Prostate gland (tissue), 2 donors: ENCODE results near the gene TMEM26. TPM values are rescaled to one million over a fixed set of nuclear protein-coding genes. Genes with fewer than 3 reads are reported as not detected.

Experiments
- DNase-seq: peaks from one replicate; pipeline ENCODE4 v3.0.0-alpha.2; 2019; ENCODE audit warnings: low spot score
- H3K27ac ChIP-seq, 2 donors: fragments of 200-600 bp; sonication (generic); 2 replicates each; pipeline ENCODE4 v1.5.1; 2017 to 2019
- H3K27me3 ChIP-seq: fragments of 200-600 bp; sonication (generic); replicated peaks from 2 replicates; pipeline ENCODE4 v1.5.1; 2019; ENCODE audit not compliant: insufficient read depth
- H3K36me3 ChIP-seq, 2 donors: fragments of 200-600 bp; sonication (generic); 1 replicate in 1 of 2; 2 replicates in 1 of 2; pipeline versions ENCODE4 v1.5.1 to v1.8.1; 2017 to 2019
- H3K4me1 ChIP-seq: fragments of 200-600 bp; sonication (generic); replicated peaks from 2 replicates; pipeline ENCODE4 v1.5.1; 2019
- H3K4me3 ChIP-seq, 2 donors: fragments of 200-600 bp; sonication (generic); 2 replicates each; pipeline ENCODE4 v1.5.1; 2017 to 2019
- H3K9me3 ChIP-seq: fragments of 200-600 bp; sonication (generic); 2 replicates; pipeline ENCODE4 v1.5.1; 2017
- POLR2A ChIP-seq: fragments of 450-650 bp; IDR thresholded peaks from one replicate; pipeline ENCODE4 v1.6.1; 2016; ENCODE audit warnings: antibody characterized with exemption, mild to moderate bottlenecking
- POLR2AphosphoS5 ChIP-seq: sonication (generic); formaldehyde crosslinking; IDR thresholded peaks from one replicate; pipeline ENCODE4 v1.6.1; 2017; ENCODE audit warnings: antibody characterized with exemption
- WGBS: methylation state at CpG from one replicate; pipeline ENCODE4 v1.1.5; 2018; 5-methylcytosine and 5-hydroxymethylcytosine counted together
- intact Hi-C: fragments of 100-400 bp; cut with DNase I; formaldehyde crosslinking; loops from one replicate; pipeline ENCODE4 v1.14.2; 2022
- total RNA-seq, 2 donors: library from RNA; depleted of rRNA; stranded (reverse); fragments of >200 nt; gene quantifications; one replicate each; pipeline ENCODE4 v1.1.0, GENCODE V29; 2016
- TF ChIP-seq, protein P1 (sequence below), 4 experiments: fragments of 200-600 bp in 2 of 4; fragments of 450-650 bp in 2 of 4; sonication (generic) in 2 of 4; IDR thresholded peaks; 1 replicate in 3 of 4; 2 replicates in 1 of 4; pipeline ENCODE4 v1.5.1; 2016 to 2019; ENCODE audit warnings: antibody characterized with exemption in 4 of 4, mild to moderate bottlenecking in 2 of 4, moderate library complexity in 2 of 4

Gene TMEM26
- total RNA-seq, 2 donors from 2014 or later, result 3.7 to 11.6 TPM

DNA sequence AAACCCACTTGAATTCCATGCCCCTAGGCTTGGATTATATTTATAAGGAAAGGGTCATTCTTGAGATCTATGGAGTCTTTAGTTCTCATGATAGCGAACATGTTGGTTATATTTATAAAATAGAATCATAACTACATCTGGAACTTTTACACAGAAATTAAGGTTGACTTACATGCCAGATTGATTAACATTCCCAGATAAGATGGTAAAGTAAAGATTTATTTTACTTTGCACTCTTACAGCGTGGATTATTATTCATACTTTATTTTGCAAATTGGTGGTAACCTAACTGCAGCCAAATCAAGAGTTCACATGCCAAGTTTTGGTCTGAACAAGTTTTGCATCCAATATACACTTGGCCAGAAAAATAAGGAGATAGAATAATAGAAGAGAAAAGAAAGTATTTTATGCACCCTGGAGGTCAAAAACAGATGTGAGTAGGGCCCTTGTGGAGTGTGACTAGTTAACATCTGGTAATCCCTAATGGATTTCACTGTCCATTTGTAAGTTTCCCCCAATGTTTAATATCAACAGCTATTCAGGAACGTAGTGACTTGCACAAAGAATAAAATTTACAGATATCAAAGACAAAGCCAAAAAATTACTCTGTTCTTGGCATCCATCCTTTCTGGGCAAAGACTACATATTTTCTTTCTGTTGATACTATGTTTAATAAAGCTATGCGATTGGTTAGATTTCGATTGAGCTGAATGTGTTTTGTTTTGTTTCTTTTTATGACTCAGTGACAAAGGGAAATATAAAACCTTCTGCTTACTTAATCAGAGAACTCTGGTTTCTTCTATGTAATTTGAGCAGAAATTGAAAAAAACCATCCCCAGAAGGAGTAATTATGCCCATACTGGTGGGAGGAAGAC is 10.1 kb upstream of the TMEM26 start:
- intact Hi-C loops, result no loop called here
- WGBS, result 15% methylated on average over 5 of the region's 5 CpGs
- no peak for TF ChIP-seq POLR2A
- TF ChIP-seq, protein P1, sequence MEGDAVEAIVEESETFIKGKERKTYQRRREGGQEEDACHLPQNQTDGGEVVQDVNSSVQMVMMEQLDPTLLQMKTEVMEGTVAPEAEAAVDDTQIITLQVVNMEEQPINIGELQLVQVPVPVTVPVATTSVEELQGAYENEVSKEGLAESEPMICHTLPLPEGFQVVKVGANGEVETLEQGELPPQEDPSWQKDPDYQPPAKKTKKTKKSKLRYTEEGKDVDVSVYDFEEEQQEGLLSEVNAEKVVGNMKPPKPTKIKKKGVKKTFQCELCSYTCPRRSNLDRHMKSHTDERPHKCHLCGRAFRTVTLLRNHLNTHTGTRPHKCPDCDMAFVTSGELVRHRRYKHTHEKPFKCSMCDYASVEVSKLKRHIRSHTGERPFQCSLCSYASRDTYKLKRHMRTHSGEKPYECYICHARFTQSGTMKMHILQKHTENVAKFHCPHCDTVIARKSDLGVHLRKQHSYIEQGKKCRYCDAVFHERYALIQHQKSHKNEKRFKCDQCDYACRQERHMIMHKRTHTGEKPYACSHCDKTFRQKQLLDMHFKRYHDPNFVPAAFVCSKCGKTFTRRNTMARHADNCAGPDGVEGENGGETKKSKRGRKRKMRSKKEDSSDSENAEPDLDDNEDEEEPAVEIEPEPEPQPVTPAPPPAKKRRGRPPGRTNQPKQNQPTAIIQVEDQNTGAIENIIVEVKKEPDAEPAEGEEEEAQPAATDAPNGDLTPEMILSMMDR (IDR thresholded peaks at IDR 0.05), result no peak
- no peak for TF ChIP-seq POLR2AphosphoS5

DNA sequence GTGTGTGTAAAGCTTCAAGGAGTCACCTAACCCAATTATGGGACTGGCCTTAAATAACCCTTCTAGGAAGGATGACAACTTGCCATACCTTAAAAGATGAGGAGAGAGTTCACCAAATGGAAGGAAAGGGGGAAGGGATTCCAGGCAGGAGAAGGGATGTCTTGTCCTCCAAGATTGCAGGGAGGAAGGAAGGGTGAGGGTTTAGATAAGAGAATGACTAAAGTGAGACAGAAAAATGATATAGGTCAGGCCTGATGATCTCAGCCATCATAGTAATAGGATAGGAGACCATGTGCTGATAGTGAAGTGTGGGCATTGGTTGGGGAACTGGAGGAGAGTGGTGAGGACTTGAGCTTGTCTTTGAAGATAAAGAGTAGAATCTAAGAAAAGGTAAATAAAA is 7.7 kb upstream of the TMEM26 start:
- H3K36me3 ChIP-seq, result no peaks in the 10 kb centered on the region
- peaks cover 3% of the 10 kb centered on the region for H3K4me1 ChIP-seq
- H3K27ac ChIP-seq, result no peak overlapping the region
- intact Hi-C loops, result no loop called here
- no peak overlapping the region for H3K4me3 ChIP-seq
- TF ChIP-seq POLR2AphosphoS5 (no peak), POLR2A (no peak)
- TF ChIP-seq, protein P1 (IDR thresholded peaks at IDR 0.05), result no peak
- H3K27me3 ChIP-seq, result no peaks in the 10 kb centered on the region
- DNase-seq, result no peak
- H3K9me3 ChIP-seq, result no peaks in the 10 kb centered on the region

More for the DNA sequence above, 10.1 kb upstream of the TMEM26 start:
- H3K27ac ChIP-seq, result no peak overlapping the region
- DNase-seq, result no peak
- no peaks in the 10 kb centered on the region for H3K27me3 ChIP-seq
- H3K4me1 ChIP-seq, result peaks cover 3% of the 10 kb centered on the region
- H3K4me3 ChIP-seq, result no peak overlapping the region
- no peaks in the 10 kb centered on the region for H3K36me3 ChIP-seq
- H3K9me3 ChIP-seq, result no peaks in the 10 kb centered on the region

DNA sequence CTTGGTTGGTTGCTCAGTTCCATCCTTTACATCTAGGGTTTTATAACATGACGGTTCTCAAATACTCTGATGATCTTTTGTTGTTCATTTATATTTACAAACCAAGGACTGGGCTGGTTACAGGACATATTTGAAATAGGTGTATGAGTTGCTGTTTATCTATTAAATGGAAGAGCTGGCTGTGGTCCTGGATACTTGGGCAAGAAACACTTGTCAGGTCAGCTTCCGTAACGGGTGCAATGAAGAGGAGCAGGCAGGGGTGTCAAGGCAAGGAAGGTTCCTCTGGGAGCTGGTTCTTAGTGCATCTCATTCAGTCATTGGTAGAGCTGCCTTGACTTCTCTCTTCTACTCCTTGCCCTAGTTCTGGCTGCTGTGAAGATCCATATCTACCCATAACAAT is 4.8 kb upstream of the TMEM26 start:
- DNase-seq, result no peak
- H3K27me3 ChIP-seq, result no peaks in the 10 kb centered on the region
- WGBS, result 46% methylated on average over 3 of the region's 3 CpGs
- no peak overlapping the region for H3K27ac ChIP-seq
- no peaks in the 10 kb centered on the region for H3K36me3 ChIP-seq
- H3K4me1 ChIP-seq, result no peaks in the 10 kb centered on the region
- no peak overlapping the region for H3K4me3 ChIP-seq
- intact Hi-C loops, result no loop called here
- TF ChIP-seq POLR2A (no peak), POLR2AphosphoS5 (peak; percentile 7)
- H3K9me3 ChIP-seq, result no peaks in the 10 kb centered on the region

DNA sequence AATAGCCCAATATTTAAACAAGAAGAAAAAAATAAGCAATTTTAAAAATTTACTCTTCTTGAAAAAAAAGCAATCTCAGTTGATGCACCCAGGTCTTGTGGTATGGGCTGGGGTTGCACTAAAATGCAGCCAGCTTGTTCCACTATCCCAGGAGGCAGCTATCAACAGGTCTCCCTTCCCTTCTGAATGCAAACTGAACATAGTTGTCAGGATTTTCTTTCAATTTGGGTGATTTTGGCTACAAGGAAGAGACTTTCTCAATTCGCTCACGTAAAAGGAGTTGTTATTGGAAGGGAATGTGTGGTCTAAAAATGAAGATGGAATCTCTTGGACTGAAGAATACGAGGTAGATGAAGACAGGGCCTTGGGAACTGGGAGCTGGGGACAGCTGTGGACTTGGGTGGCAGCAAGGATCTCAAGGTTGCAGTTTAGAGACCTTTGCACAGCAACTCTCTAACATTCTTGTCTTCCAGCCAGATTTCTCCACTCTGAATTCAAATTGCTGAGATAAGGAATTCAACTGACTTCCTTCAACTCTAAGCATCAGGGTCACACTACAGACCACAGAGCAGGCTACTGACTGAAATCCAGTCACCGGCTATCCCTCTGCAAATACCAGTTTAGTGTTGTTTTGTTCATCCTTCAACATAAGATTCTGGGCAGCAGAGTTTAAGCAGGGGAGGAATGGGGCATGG is 3.1 kb upstream of the TMEM26 start:
- no peak for TF ChIP-seq POLR2A
- TF ChIP-seq, protein P1 (IDR thresholded peaks at IDR 0.05), result no peak
- TF ChIP-seq POLR2AphosphoS5, result no peak
- intact Hi-C loops, result no loop called here
- no peak overlapping the region for H3K27ac ChIP-seq
- WGBS, result 78% methylated on average over 4 of the region's 4 CpGs
- no peak for DNase-seq
- no peaks in the 10 kb centered on the region for H3K27me3 ChIP-seq
- no peaks in the 10 kb centered on the region for H3K9me3 ChIP-seq
- H3K4me1 ChIP-seq, result no peaks in the 10 kb centered on the region
- no peaks in the 10 kb centered on the region for H3K36me3 ChIP-seq
- no peak overlapping the region for H3K4me3 ChIP-seq

DNA sequence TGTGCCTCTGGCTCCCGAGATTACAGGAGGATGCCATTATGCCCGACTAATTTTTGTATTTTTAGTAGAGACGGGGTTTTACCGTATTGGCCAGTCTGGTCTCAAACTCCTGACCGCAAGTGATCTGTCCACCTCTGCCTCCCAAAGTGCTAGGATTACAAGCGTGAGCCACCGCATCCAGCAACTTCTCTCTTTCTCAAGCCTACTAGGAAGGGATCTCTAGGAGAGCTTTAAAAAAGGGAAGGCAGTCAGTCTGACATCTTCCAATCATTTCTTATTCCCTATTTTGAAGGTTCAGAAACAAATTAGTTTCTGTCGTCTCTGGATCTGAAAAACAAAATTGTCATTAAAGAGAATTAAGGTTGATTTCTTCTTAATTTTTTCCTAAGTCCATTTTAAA is 2.5 kb upstream of the TMEM26 start:
- Histone ChIP-seq H3K4me1 (no peaks in the 10 kb centered on the region), H3K9me3 (no peaks in the 10 kb centered on the region), H3K27me3 (no peaks in the 10 kb centered on the region), H3K27ac (no peak overlapping the region), H3K36me3 (no peaks in the 10 kb centered on the region), H3K4me3 (no peak overlapping the region)
- TF ChIP-seq, protein P1 (IDR thresholded peaks at IDR 0.05), result no peak
- TF ChIP-seq POLR2AphosphoS5, result no peak
- no peak for TF ChIP-seq POLR2A
- DNase-seq, result no peak
- intact Hi-C loops, result no loop called here
- 93% methylated on average over 8 of the region's 8 CpGs for WGBS
